ENCODE data around the gene TAS1R2. TPM values are rescaled to one million over a fixed set of nuclear protein-coding genes. Genes with fewer than 3 reads are reported as not detected.
A peak's percentile ranks its signal among the peaks of the same experiment; 100 is the strongest.

Gene TAS1R2
- total and polyA plus RNA-seq, 7 donors, result not detected

GRCh38 chr1:18902523-18903290 is 43.2 kb upstream of the TAS1R2 start, which contains the start of gene ALDH4A1:
TSS of gene ALDH4A1 (minus strand) at chr1:18902555. CDS start at chr1:18902523, 32 bp downstream.
- intact Hi-C loops (cut with DNase I), result no loop called here
- no peak for TF ChIP-seq CTCF (IDR thresholded peaks at IDR 0.05)
- Histone ChIP-seq H3K9me3 (no peaks in the 10 kb centered on the region), H3K4me1 (peaks cover 34% of the 10 kb centered on the region), H3K27ac (peak within 1 kb of the TSS; percentile 98), H3K36me3 (ENCODE audit: insufficient read depth in 1 of 2, low read depth in 1 of 2) (peaks cover 0 to 2% of the 10 kb centered on the region in 2 donors), H3K27me3 (ENCODE audit: insufficient read depth in 3 of 3, low read length in 2 of 3) (no peaks in the 10 kb centered on the region), H3K4me3 (peak within 1 kb of the TSS; percentile 88)
- ATAC-seq (peak; percentile 93 to 96 (median 95)), DNase-seq (peak; percentile 99)
- WGBS, 3 donors, result 0% methylated on average over 52 to 55 of the region's 55 CpGs

DNA sequence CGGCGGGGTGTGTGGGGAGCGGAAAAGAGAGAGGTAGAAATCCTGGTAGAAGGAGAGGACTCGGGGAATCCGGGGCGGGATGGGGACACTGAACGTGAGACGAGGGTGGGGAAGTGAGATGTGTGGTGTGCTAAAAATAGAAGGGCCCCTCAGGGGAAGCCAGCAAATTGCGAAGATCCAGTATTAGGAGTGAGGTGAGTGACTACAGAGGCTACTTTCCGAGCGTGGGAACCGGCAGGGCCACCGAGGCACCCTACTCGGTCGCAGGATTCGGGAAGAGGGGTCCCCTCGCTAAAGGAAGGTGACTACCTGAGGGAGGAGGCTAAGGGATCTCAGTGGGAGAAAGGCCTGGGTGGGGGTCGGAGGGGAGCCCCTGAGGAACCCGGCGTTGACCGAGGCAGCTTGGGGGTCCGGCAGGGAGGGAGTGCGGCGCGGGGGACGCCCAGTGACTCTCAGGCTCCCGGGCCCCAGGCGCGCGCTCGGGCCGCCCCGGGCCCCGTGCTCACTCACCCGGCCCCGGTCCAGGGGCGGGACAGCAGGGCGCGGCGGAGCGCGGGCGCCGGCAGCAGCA is 42.6 kb upstream of the TAS1R2 start:
- H3K27me3 ChIP-seq (ENCODE audit: insufficient read depth in 3 of 3, low read length in 2 of 3), result no peaks in the 10 kb centered on the region
- peaks cover 27% of the 10 kb centered on the region for H3K4me1 ChIP-seq
- ATAC-seq, result peak; percentile 65 to 80 (median 72)
- WGBS, 3 donors, result 1% methylated on average over 33 to 44 of the region's 44 CpGs
- peak overlapping the region; percentile 98 for H3K27ac ChIP-seq
- no peak for TF ChIP-seq CTCF (IDR thresholded peaks at IDR 0.05)
- DNase-seq, result peak; percentile 45 to 82
- H3K36me3 ChIP-seq (ENCODE audit: insufficient read depth in 1 of 2, low read depth in 1 of 2), result peaks cover 0 to 8% of the 10 kb centered on the region in 2 donors
- no peaks in the 10 kb centered on the region for H3K9me3 ChIP-seq
- H3K4me3 ChIP-seq, result peak overlapping the region; percentile 88
- intact Hi-C loops (cut with DNase I), result no loop called here

- peak overlapping the region; percentile 98 for H3K27ac ChIP-seq
- H3K36me3 ChIP-seq (ENCODE audit: insufficient read depth in 1 of 2, low read depth in 1 of 2), result peaks cover 0 to 11% of the 10 kb centered on the region in 2 donors
- peaks cover 22% of the 10 kb centered on the region for H3K4me1 ChIP-seq
- H3K4me3 ChIP-seq, result peak overlapping the region; percentile 88
- H3K9me3 ChIP-seq, result no peaks in the 10 kb centered on the region
- ATAC-seq (no peak), DNase-seq (no peak)
- no peak for TF ChIP-seq CTCF (IDR thresholded peaks at IDR 0.05)
- intact Hi-C loops (cut with DNase I), result no loop called here
- 29 to 37% (median 30%) methylated on average over 9 of the region's 9 CpGs for WGBS, 3 donors
- H3K27me3 ChIP-seq (ENCODE audit: insufficient read depth in 3 of 3, low read length in 2 of 3), result no peaks in the 10 kb centered on the region
Measured at GRCh38 chr1:18901147-18901951, 41.9 kb upstream of the TAS1R2 start.

DNA sequence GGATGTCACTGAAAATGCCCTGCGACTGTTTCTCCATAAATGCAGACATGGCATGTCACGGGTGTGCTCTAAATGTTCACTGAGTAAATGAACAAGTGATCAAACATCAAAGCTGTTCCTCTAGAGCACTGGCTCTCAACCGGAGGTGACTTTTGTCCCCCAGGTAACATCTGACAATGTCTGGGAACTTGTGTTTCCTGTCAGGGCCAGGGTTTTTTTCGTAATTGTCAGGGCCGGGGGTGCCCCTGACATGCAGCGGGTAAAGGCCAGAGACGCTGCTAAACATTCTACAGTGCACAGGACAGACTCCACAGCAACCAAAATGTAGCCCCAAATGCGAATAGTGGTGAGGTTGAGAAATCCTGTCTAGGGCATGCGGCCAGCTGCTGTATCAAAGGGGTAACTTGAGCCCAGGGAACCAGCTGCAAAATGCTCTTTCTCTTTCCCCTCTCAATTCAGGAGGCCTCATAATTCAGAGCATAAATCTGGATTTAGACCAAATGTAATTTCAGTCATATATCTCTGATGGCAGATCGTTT is 40.9 kb upstream of the TAS1R2 start:
- H3K27me3 ChIP-seq (ENCODE audit: insufficient read depth in 3 of 3, low read length in 2 of 3), result no peaks in the 10 kb centered on the region
- WGBS, 3 donors, result 60 to 71% (median 61%) methylated on average over 10 of the region's 10 CpGs
- intact Hi-C loops (cut with DNase I), result no loop called here
- TF ChIP-seq CTCF (IDR thresholded peaks at IDR 0.05), result no peak
- no peaks in the 10 kb centered on the region for H3K9me3 ChIP-seq
- DNase-seq, result peak in 1 of 2 donors; percentile 37
- peak overlapping the region; percentile 88 for H3K4me3 ChIP-seq
- peaks cover 22% of the 10 kb centered on the region for H3K4me1 ChIP-seq
- peak overlapping the region; percentile 18 for H3K27ac ChIP-seq
- peaks cover 0 to 11% of the 10 kb centered on the region in 2 donors for H3K36me3 ChIP-seq (ENCODE audit: insufficient read depth in 1 of 2, low read depth in 1 of 2)
- no peak for ATAC-seq

Data from psoas muscle (tissue), 8 donors.